Adipocyte (in vitro differentiated cells): ENCODE measurements around the gene EMILIN1.
A peak's percentile ranks its signal among the peaks of the same experiment; 100 is the strongest.
"Not testable (repeated sequence)": the region's sequence is repeated elsewhere in the genome, so short reads cannot be mapped to it uniquely, and the experiment has no call there.

ENCODE experiments used
- DNase-seq: peaks from one replicate; pipeline ENCODE4 v3.0.0-alpha.2; 2015; ENCODE audit warnings: low read depth
- H3K27me3 ChIP-seq: replicated peaks from 2 replicates; pipeline ENCODE4 v1.7.0; 2013; ENCODE audit warnings: mild to moderate bottlenecking, low read length, moderate library complexity; ENCODE audit not compliant: control insufficient read depth, insufficient read depth
- H3K36me3 ChIP-seq: 2 replicates; pipeline ENCODE4 v1.7.0; 2013; ENCODE audit warnings: low read length, mild to moderate bottlenecking, moderate library complexity; ENCODE audit not compliant: control insufficient read depth, insufficient read depth, severe bottlenecking
- H3K4me1 ChIP-seq: 2 replicates; pipeline ENCODE4 v1.7.0; 2013; ENCODE audit warnings: mild to moderate bottlenecking, low read length, moderate library complexity; ENCODE audit not compliant: control insufficient read depth, insufficient read depth
- H3K4me3 ChIP-seq: 2 replicates; pipeline ENCODE4 v1.7.0; 2013; ENCODE audit warnings: mild to moderate bottlenecking, low read length, moderate library complexity
- H3K9ac ChIP-seq: 2 replicates; pipeline ENCODE4 v1.7.0; 2013; ENCODE audit warnings: mild to moderate bottlenecking, low read length, moderate library complexity
- H3K9me3 ChIP-seq: 2 replicates; pipeline ENCODE4 v1.7.0; 2013; ENCODE audit warnings: mild to moderate bottlenecking, low read length, moderate library complexity; ENCODE audit not compliant: control insufficient read depth

EMILIN1 gene

GRCh38 chr2:27118525-27119329 is 40.3 kb downstream of the EMILIN1 start, which contains the start of gene CGREF1:
Gene CGREF1, minus strand, starts transcription at chr2:27119128. Its CDS starts 14,762 bp downstream, at chr2:27104366.
- H3K36me3 ChIP-seq: no peaks in the 10 kb centered on the region
- peak within 1 kb of the TSS; percentile 79 for H3K9ac ChIP-seq
- H3K27me3 ChIP-seq: peaks cover 10% of the 10 kb centered on the region
- H3K9me3 ChIP-seq: no peaks in the 10 kb centered on the region
- peak; percentile 40 for DNase-seq
- H3K4me1 ChIP-seq: peaks cover 7% of the 10 kb centered on the region
- peak within 1 kb of the TSS; percentile 78 for H3K4me3 ChIP-seq

- DNase-seq, H3K9me3 ChIP-seq, H3K36me3 ChIP-seq, H3K4me1 ChIP-seq, H3K27me3 ChIP-seq: not testable (repeated sequence)
- Histone ChIP-seq H3K4me3 (peak overlapping the region; percentile 78), H3K9ac (peak overlapping the region; percentile 79)
These were observed 40.9 kb downstream of the EMILIN1 start for GRCh38 chr2:27119330-27119670.

- H3K27me3 ChIP-seq: peaks cover 10% of the 10 kb centered on the region
- no peak overlapping the region for H3K9ac ChIP-seq
- no peaks in the 10 kb centered on the region for H3K36me3 ChIP-seq
- no peaks in the 10 kb centered on the region for H3K9me3 ChIP-seq
- peaks cover 17% of the 10 kb centered on the region for H3K4me1 ChIP-seq
- no peak overlapping the region for H3K4me3 ChIP-seq
- DNase-seq: no peak
These were observed 43.5 kb downstream of the EMILIN1 start for GRCh38 chr2:27121906-27122305.

GRCh38 chr2:27122791-27123190 is 44.4 kb downstream of the EMILIN1 start:
- H3K27me3 ChIP-seq: peaks cover 10% of the 10 kb centered on the region
- H3K36me3 ChIP-seq: no peaks in the 10 kb centered on the region
- peaks cover 17% of the 10 kb centered on the region for H3K4me1 ChIP-seq
- no peak for DNase-seq
- H3K9ac ChIP-seq: no peak overlapping the region
- H3K9me3 ChIP-seq: no peaks in the 10 kb centered on the region
- H3K4me3 ChIP-seq: peak overlapping the region; percentile 80

GRCh38 chr2:27123302-27124150 is 45.1 kb downstream of the EMILIN1 start, which contains the start of gene ABHD1:
Gene ABHD1, plus strand, starts transcription at chr2:27123815. Its CDS starts 134 bp downstream, at chr2:27123949.
- peak within 1 kb of the TSS; percentile 80 for H3K4me3 ChIP-seq
- H3K36me3 ChIP-seq: no peaks in the 10 kb centered on the region
- H3K9ac ChIP-seq: peak within 1 kb of the TSS; percentile 79
- H3K27me3 ChIP-seq: peaks cover 7% of the 10 kb centered on the region
- peak; percentile 59 for DNase-seq
- H3K9me3 ChIP-seq: no peaks in the 10 kb centered on the region
- H3K4me1 ChIP-seq: peaks cover 14% of the 10 kb centered on the region

GRCh38 chr2:27125104-27125503 is 46.7 kb downstream of the EMILIN1 start:
- Histone ChIP-seq H3K4me1 (peaks cover 13% of the 10 kb centered on the region), H3K9me3 (no peaks in the 10 kb centered on the region), H3K27me3 (peaks cover 7% of the 10 kb centered on the region), H3K4me3 (no peak overlapping the region), H3K9ac (no peak overlapping the region), H3K36me3 (peaks cover 10% of the 10 kb centered on the region)
- DNase-seq: no peak

- H3K27me3 ChIP-seq: peaks cover 7% of the 10 kb centered on the region
- DNase-seq: no peak
- no peak overlapping the region for H3K4me3 ChIP-seq
- peaks cover 22% of the 10 kb centered on the region for H3K36me3 ChIP-seq
- H3K4me1 ChIP-seq: peaks cover 14% of the 10 kb centered on the region
- H3K9me3 ChIP-seq: no peaks in the 10 kb centered on the region
- peak overlapping the region; percentile 6 for H3K9ac ChIP-seq
These were observed 47.9 kb downstream of the EMILIN1 start for GRCh38 chr2:27126252-27126710.

- Histone ChIP-seq H3K27me3 (no peaks in the 10 kb centered on the region), H3K9ac (no peak overlapping the region), H3K9me3 (no peaks in the 10 kb centered on the region), H3K36me3 (peaks cover 40% of the 10 kb centered on the region), H3K4me1 (peaks cover 31% of the 10 kb centered on the region), H3K4me3 (no peak overlapping the region)
- DNase-seq: no peak
These were observed 49.7 kb downstream of the EMILIN1 start for GRCh38 chr2:27127883-27128667.

GRCh38 chr2:27128668-27129571 is 50.5 kb downstream of the EMILIN1 start:
- Histone ChIP-seq H3K27me3 (no peaks in the 10 kb centered on the region), H3K9me3 (no peaks in the 10 kb centered on the region), H3K4me3 (no peak overlapping the region), H3K9ac (peak overlapping the region; percentile 5), H3K4me1 (peaks cover 33% of the 10 kb centered on the region), H3K36me3 (peaks cover 41% of the 10 kb centered on the region)
- no peak for DNase-seq

- no peak overlapping the region for H3K4me3 ChIP-seq
- no peaks in the 10 kb centered on the region for H3K9me3 ChIP-seq
- H3K4me1 ChIP-seq: peaks cover 33% of the 10 kb centered on the region
- no peak for DNase-seq
- no peaks in the 10 kb centered on the region for H3K27me3 ChIP-seq
- no peak overlapping the region for H3K9ac ChIP-seq
- peaks cover 41% of the 10 kb centered on the region for H3K36me3 ChIP-seq
These were observed 52.0 kb downstream of the EMILIN1 start for GRCh38 chr2:27130396-27130795.
